Measurements from ENCODE around the gene SELENOH. TPM values are rescaled to one million over a fixed set of nuclear protein-coding genes. Genes with fewer than 3 reads are reported as not detected.

SELENOH gene
- total and polyA plus RNA-seq, 9 of the 15 experiments (the other 6 are each of a cell fraction or from before 2014, with no cell fraction given) = 16.6 to 299 (median 118) TPM

DNA sequence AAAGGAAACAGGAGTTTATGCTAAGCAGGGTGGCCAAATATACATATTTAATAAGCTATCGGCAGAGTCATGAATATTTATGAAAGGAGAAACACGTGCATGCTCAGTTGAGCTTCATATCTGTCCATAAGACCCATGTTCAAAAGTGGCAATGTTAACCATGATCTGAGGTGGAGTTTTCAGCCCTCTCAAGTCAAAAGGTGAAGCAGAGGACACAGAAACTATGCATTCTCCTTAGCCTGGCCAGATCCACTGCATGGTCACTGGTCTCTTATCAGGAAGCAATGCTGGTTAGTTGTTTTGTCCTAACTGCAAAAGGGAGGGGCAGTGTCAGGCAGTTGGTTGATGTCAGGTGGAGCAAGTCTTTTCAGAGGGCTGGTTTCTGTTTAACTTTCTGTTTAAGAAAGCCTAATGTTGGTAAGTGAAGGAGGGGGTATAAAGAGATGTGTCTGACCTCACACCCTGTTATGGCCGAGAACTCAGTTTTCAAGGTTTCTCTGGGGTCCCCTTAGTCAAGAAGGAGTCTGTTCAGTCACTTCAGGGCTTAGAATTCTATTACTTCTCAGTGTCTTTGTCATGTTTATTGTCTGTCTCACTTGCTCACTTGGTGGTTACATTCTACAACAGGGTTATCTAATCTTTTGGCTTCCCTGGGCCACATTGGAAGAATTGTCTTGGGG is 5.5 kb upstream of the SELENOH start (continued):
- TF ChIP-seq, protein P1, sequence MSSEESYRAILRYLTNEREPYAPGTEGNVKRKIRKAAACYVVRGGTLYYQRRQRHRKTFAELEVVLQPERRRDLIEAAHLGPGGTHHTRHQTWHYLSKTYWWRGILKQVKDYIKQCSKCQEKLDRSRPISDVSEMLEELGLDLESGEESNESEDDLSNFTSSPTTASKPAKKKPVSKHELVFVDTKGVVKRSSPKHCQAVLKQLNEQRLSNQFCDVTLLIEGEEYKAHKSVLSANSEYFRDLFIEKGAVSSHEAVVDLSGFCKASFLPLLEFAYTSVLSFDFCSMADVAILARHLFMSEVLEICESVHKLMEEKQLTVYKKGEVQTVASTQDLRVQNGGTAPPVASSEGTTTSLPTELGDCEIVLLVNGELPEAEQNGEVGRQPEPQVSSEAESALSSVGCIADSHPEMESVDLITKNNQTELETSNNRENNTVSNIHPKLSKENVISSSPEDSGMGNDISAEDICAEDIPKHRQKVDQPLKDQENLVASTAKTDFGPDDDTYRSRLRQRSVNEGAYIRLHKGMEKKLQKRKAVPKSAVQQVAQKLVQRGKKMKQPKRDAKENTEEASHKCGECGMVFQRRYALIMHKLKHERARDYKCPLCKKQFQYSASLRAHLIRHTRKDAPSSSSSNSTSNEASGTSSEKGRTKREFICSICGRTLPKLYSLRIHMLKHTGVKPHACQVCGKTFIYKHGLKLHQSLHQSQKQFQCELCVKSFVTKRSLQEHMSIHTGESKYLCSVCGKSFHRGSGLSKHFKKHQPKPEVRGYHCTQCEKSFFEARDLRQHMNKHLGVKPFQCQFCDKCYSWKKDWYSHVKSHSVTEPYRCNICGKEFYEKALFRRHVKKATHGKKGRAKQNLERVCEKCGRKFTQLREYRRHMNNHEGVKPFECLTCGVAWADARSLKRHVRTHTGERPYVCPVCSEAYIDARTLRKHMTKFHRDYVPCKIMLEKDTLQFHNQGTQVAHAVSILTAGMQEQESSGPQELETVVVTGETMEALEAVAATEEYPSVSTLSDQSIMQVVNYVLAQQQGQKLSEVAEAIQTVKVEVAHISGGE (CRISPR knock-in tag; IDR thresholded peaks at IDR 0.05) = peak in 1 of 3 experiments; percentile 68; a peak in 1 of 6 replicates
- TF ChIP-seq, protein P2, sequence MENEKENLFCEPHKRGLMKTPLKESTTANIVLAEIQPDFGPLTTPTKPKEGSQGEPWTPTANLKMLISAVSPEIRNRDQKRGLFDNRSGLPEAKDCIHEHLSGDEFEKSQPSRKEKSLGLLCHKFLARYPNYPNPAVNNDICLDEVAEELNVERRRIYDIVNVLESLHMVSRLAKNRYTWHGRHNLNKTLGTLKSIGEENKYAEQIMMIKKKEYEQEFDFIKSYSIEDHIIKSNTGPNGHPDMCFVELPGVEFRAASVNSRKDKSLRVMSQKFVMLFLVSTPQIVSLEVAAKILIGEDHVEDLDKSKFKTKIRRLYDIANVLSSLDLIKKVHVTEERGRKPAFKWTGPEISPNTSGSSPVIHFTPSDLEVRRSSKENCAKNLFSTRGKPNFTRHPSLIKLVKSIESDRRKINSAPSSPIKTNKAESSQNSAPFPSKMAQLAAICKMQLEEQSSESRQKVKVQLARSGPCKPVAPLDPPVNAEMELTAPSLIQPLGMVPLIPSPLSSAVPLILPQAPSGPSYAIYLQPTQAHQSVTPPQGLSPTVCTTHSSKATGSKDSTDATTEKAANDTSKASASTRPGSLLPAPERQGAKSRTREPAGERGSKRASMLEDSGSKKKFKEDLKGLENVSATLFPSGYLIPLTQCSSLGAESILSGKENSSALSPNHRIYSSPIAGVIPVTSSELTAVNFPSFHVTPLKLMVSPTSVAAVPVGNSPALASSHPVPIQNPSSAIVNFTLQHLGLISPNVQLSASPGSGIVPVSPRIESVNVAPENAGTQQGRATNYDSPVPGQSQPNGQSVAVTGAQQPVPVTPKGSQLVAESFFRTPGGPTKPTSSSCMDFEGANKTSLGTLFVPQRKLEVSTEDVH (IDR thresholded peaks at IDR 0.05; ENCODE audit: low read depth, partially characterized antibody) = peak; percentile 23
- TF ChIP-seq ZNF76 (CRISPR knock-in tag; IDR thresholded peaks at IDR 0.05; ENCODE audit: borderline replicate concordance) (no peak), JUND (IDR thresholded peaks at IDR 0.05; ENCODE audit: borderline replicate concordance, low read depth, low read length) (peak; percentile 27; the same call in 1 of the 2 replicates), JUND (tag; IDR thresholded peaks at IDR 0.05; ENCODE audit: borderline replicate concordance, low read depth, low read length) (peak; percentile 64; the same call in 1 of the 3 replicates), POLR2H (tag; IDR thresholded peaks at IDR 0.05; ENCODE audit: low read depth) (0 out of 2 replicates have a peak, but pooled peaks have one; percentile 28), TAL1 (IDR thresholded peaks at IDR 0.05) (peak; percentile 34; the same call in 1 of the 2 replicates), TAF1 (IDR thresholded peaks at IDR 0.05; ENCODE audit: control insufficient read depth, extremely low read depth, insufficient read depth, low read length, severe bottlenecking) (peak; percentile 32), NCOA1 (IDR thresholded peaks at IDR 0.05; ENCODE audit: low read depth) (0 out of 2 replicates have a peak, but pooled peaks have one; percentile 35), ZNF24 (IDR thresholded peaks at IDR 0.05) (peak; percentile 70; the same call in 1 of the 2 replicates), POLR2A (conservative IDR thresholded peaks at IDR 0.05) (0 out of 2 replicates have a peak, but pooled peaks have one; percentile 36), KAT8 (IDR thresholded peaks at IDR 0.05; ENCODE audit: low read depth) (no peak), ZNF143 (CRISPR knock-in tag; IDR thresholded peaks at IDR 0.05) (no peak)
- TF ChIP-seq, protein P3, sequence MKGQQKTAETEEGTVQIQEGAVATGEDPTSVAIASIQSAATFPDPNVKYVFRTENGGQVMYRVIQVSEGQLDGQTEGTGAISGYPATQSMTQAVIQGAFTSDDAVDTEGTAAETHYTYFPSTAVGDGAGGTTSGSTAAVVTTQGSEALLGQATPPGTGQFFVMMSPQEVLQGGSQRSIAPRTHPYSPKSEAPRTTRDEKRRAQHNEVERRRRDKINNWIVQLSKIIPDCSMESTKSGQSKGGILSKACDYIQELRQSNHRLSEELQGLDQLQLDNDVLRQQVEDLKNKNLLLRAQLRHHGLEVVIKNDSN (CRISPR knock-in tag; IDR thresholded peaks at IDR 0.05) = peak; percentile 37; the same call in 1 of the 2 replicates
- TF ChIP-seq, protein P4, sequence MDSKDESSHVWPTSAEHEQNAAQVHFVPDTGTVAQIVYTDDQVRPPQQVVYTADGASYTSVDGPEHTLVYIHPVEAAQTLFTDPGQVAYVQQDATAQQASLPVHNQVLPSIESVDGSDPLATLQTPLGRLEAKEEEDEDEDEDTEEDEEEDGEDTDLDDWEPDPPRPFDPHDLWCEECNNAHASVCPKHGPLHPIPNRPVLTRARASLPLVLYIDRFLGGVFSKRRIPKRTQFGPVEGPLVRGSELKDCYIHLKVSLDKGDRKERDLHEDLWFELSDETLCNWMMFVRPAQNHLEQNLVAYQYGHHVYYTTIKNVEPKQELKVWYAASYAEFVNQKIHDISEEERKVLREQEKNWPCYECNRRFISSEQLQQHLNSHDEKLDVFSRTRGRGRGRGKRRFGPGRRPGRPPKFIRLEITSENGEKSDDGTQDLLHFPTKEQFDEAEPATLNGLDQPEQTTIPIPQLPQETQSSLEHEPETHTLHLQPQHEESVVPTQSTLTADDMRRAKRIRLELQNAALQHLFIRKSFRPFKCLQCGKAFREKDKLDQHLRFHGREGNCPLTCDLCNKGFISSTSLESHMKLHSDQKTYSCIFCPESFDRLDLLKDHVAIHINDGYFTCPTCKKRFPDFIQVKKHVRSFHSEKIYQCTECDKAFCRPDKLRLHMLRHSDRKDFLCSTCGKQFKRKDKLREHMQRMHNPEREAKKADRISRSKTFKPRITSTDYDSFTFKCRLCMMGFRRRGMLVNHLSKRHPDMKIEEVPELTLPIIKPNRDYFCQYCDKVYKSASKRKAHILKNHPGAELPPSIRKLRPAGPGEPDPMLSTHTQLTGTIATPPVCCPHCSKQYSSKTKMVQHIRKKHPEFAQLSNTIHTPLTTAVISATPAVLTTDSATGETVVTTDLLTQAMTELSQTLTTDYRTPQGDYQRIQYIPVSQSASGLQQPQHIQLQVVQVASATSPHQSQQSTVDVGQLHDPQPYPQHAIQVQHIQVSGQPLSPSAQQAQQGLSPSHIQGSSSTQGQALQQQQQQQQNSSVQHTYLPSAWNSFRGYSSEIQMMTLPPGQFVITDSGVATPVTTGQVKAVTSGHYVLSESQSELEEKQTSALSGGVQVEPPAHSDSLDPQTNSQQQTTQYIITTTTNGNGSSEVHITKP (IDR thresholded peaks at IDR 0.05; ENCODE audit: partially characterized antibody) = peak; percentile 65

Measured in K562 (cell line).